GM12878 (cell line): ENCODE data around the gene ARID4B. TPM values are rescaled to one million over a fixed set of nuclear protein-coding genes. Genes with fewer than 3 reads are reported as not detected.

Experiments used
- ATAC-seq: fragments of 200-7000 bp; cut with Tn5 transposase; 3 replicates; pipeline ENCODE4 v1.9.1; 2020; ENCODE audit warnings: mild to moderate bottlenecking, moderate library complexity
- BruUV-seq: library from RNA; stranded (reverse); fragments of 400-500 nt; replicated peaks from 2 replicates; lab custom pipeline; 2021; lab: Mats Ljungman, UMichigan
- CTCF ChIA-PET: fragments of 300-600 bp; sonication (Branson Sonifier 250); formaldehyde crosslinking; extraction: SDS; loops from one replicate; lab custom pipeline; 2021; ENCODE audit warnings: inconsistent platforms; lab: Yijun Ruan, JAX
- POLR2A ChIA-PET: fragments of 350-600 bp; formaldehyde crosslinking; extraction: SDS; loops from one replicate; lab custom pipeline; 2021; ENCODE audit warnings: inconsistent platforms; lab: Charles Lee
- RAD21 ChIA-PET: fragments of 300-600 bp; sonication (Branson Sonifier 250); formaldehyde crosslinking; loops from one replicate; lab custom pipeline; 2023; ENCODE audit warnings: antibody characterized with exemption; ENCODE audit not compliant: unreplicated experiment; lab: Charles Lee
- SMC1A ChIA-PET: fragments of 300-600 bp; sonication (Branson Sonifier 250); formaldehyde crosslinking; loops from one replicate; lab custom pipeline; 2023; ENCODE audit not compliant: unreplicated experiment, uncharacterized antibody; lab: Charles Lee
- DNase-seq: peaks from one replicate; pipeline ENCODE4 v3.0.0-alpha.2; 2011; ENCODE audit warnings: low read depth, low spot score
- FAIRE-seq: peaks from 3 replicates; lab custom pipeline; 2011; peaks lifted over from hg19 to GRCh38; lab: Jason Lieb, UNC
- H2AFZ ChIP-seq: 2 replicates; pipeline ENCODE4 v1.6.0; 2011; ENCODE audit warnings: low read depth, low read length, control low read depth; ENCODE audit not compliant: control insufficient read depth
- H3K27ac ChIP-seq: 2 replicates; pipeline ENCODE4 v1.5.1; 2011; ENCODE audit warnings: control low read depth; ENCODE audit not compliant: control insufficient read depth, insufficient read depth
- H3K27me3 ChIP-seq, 2 experiments: replicated peaks in 1 of 2; 2 replicates each; pipeline versions ENCODE4 v1.6.0 to v1.6.1; 2011; ENCODE audit warnings: low read length in 1 of 2; ENCODE audit not compliant: control insufficient read depth in 2 of 2, insufficient read depth in 2 of 2
- H3K36me3 ChIP-seq, 2 experiments: 2 replicates each; pipeline ENCODE4 v1.5.1; 2011; ENCODE audit warnings: low read length in 1 of 2; ENCODE audit not compliant: control insufficient read depth in 2 of 2, insufficient read depth in 2 of 2
- H3K4me1 ChIP-seq: 2 replicates; pipeline ENCODE4 v1.6.1; 2011; ENCODE audit warnings: mild to moderate bottlenecking, low read length, moderate library complexity, mixed read lengths; ENCODE audit not compliant: control insufficient read depth, insufficient read depth
- H3K4me2 ChIP-seq: 2 replicates; pipeline ENCODE4 v1.6.0; 2011; ENCODE audit warnings: control low read depth; ENCODE audit not compliant: control insufficient read depth, insufficient read depth
- H3K4me3 ChIP-seq: fragments of 200-600 bp; sonication (generic); 2 replicates; pipeline ENCODE4 v1.5.1; 2016
- H3K79me2 ChIP-seq: 2 replicates; pipeline ENCODE4 v1.6.0; 2011; ENCODE audit warnings: low read length; ENCODE audit not compliant: control insufficient read depth, insufficient read depth
- H3K9ac ChIP-seq: 2 replicates; pipeline ENCODE4 v1.8.0; 2011; ENCODE audit warnings: low read length, control low read depth, mixed read lengths; ENCODE audit not compliant: control insufficient read depth, insufficient read depth
- H3K9me3 ChIP-seq: replicated peaks from 3 replicates; pipeline ENCODE4 v1.5.1; 2011; ENCODE audit warnings: mild to moderate bottlenecking, low read length; ENCODE audit not compliant: control insufficient read depth, insufficient read depth
- H4K20me1 ChIP-seq: 2 replicates; pipeline ENCODE4 v1.6.0; 2011; ENCODE audit not compliant: control insufficient read depth, insufficient read depth
- ATF3 ChIP-seq: IDR thresholded peaks from 2 replicates; pipeline ENCODE4 v1.6.1; 2011; ENCODE audit warnings: low read depth, mild to moderate bottlenecking, low read length, moderate library complexity, borderline replicate concordance; ENCODE audit errors: extremely low read depth
- BACH1 ChIP-seq: fragments of 450-650 bp; IDR thresholded peaks from 2 replicates; pipeline ENCODE4 v1.6.1; 2017; ENCODE audit warnings: mild to moderate bottlenecking, borderline replicate concordance
- DPF2 ChIP-seq: fragments of 450-650 bp; IDR thresholded peaks from 2 replicates; pipeline ENCODE4 v1.6.1; 2017; ENCODE audit warnings: mild to moderate bottlenecking
- IRF3 ChIP-seq: fragments of 450-650 bp; IDR thresholded peaks from 2 replicates; pipeline ENCODE4 v1.6.1; 2014; ENCODE audit warnings: mild to moderate bottlenecking
- MYB ChIP-seq: fragments of 150-350 bp; IDR thresholded peaks from 2 replicates; pipeline ENCODE4 v1.6.1; 2014; ENCODE audit warnings: mild to moderate bottlenecking, low read depth, low read length, borderline replicate concordance
- NFYA ChIP-seq: IDR thresholded peaks from 2 replicates; pipeline ENCODE4 v1.6.1; 2011; ENCODE audit warnings: low read depth, mild to moderate bottlenecking, low read length, improper control_type of control experiment, borderline replicate concordance
- SREBF2 ChIP-seq: IDR thresholded peaks from 2 replicates; pipeline ENCODE4 v1.6.1; 2012; ENCODE audit warnings: mild to moderate bottlenecking, low read length
- STAT1 ChIP-seq: fragments of 450-650 bp; conservative IDR thresholded peaks from 2 replicates; pipeline ENCODE4 v1.6.1; 2014; ENCODE audit warnings: antibody characterized with exemption, mild to moderate bottlenecking
- TAF1 ChIP-seq: IDR thresholded peaks from 2 replicates; pipeline ENCODE4 v1.6.1; 2011; ENCODE audit warnings: mild to moderate bottlenecking, low read depth, low read length, borderline replicate concordance
- TCF12 ChIP-seq: IDR thresholded peaks from 2 replicates; pipeline ENCODE4 v1.6.1; 2011; ENCODE audit warnings: low read depth, mild to moderate bottlenecking, low read length
- ZNF217 ChIP-seq: fragments of 450-650 bp; IDR thresholded peaks from 2 replicates; pipeline ENCODE4 v1.6.1; 2017; ENCODE audit warnings: antibody characterized with exemption, mild to moderate bottlenecking
- ZNF24 ChIP-seq: fragments of 450-650 bp; IDR thresholded peaks from 2 replicates; pipeline ENCODE4 v1.6.1; 2017; ENCODE audit warnings: antibody characterized with exemption, mild to moderate bottlenecking
- ZNF274 ChIP-seq: IDR thresholded peaks from one replicate; pipeline ENCODE4 v1.8.0; 2011; ENCODE audit not compliant: insufficient read length, insufficient read depth
- WGBS: methylation state at CpG from one replicate; pipeline ENCODE4 v1.1.6; 2016; ENCODE audit warnings: low lambda C conversion rate; ENCODE audit not compliant: insufficient replicate concordance, insufficient coverage; ENCODE audit errors: missing lambda C conversion rate; 5-methylcytosine and 5-hydroxymethylcytosine counted together
- in situ Hi-C: fragments of 300-500 bp; cut with MboI; formaldehyde crosslinking; loops from 9 replicates; pipeline ENCODE4 v1.14.3; 2018; ENCODE audit warnings: mixed read lengths
- intact Hi-C: fragments of 100-400 bp; cut with micrococcal nuclease; formaldehyde crosslinking; loops from one replicate; pipeline ENCODE4 v1.14.2; 2022; ENCODE audit not compliant: unreplicated experiment
- polyA plus RNA-seq, 11 experiments: library from polyadenylated mRNA; depleted of rRNA in 4 of 11; unstranded in 6 of 11; stranded (reverse) in 5 of 11; fragments of >200 nt; fragmentation: Nextera tagmentation in 4 of 11; fragmentation: Illumina TruSeq in 1 of 11; extraction: Ambion mirVana in 4 of 11; extraction: Trizol in 1 of 11; gene quantifications; 1 replicate in 1 of 11; 2 replicates in 10 of 11; pipeline versions ENCODE4 v1.2.1 to v1.2.3, GENCODE V29; 2011 to 2016; ENCODE audit warnings: inconsistent platforms in 2 of 11, missing spikeins in 2 of 11, low read depth in 1 of 11
- total RNA-seq, 4 experiments: library from RNA; depleted of rRNA in 3 of 4; stranded (reverse); fragments of >200 nt in 3 of 4; fragmentation: Illumina TruSeq in 1 of 4; extraction: Trizol in 1 of 4; gene quantifications; 2 replicates each; pipeline versions ENCODE4 v1.2.1 to v1.2.3, GENCODE V29; 2013 to 2021
- TF ChIP-seq, protein P1 (sequence below): fragments of 450-650 bp; IDR thresholded peaks from 2 replicates; pipeline ENCODE4 v1.6.1; 2016; ENCODE audit warnings: mild to moderate bottlenecking

The ARID4B gene
- total and polyA plus RNA-seq, 10 of the 15 experiments (the other 5 are each of a cell fraction or from before 2014, with no cell fraction given): 13.6 to 39.1 (median 28.0) TPM

DNA sequence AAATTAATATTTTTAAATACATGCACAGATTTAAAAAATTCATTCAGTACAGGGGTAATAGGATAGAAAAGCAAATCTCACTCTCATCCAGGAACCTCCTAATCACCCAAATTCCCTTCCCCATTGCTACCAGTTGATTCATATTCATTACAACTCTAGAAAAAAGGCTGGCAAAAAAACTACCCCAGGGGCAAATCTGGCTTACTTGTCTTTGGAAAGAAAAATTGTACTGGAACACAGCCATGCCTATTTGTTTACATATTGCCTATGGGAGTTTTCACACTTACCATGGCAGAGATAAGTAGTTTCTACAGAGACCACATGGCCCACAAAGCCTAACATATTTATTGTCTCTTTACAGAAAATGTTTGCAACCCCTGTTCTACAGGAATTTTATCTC is 158.0 kb downstream of the ARID4B start:
- Histone ChIP-seq H3K9me3 (no peaks in the 10 kb centered on the region), H3K27ac (no peak overlapping the region), H3K4me2 (no peak overlapping the region), H3K36me3 (peaks cover 3 to 13% of the 10 kb centered on the region in 2 experiments), H3K4me3 (no peak overlapping the region), H3K4me1 (no peaks in the 10 kb centered on the region), H3K27me3 (no peaks in the 10 kb centered on the region), H4K20me1 (no peaks in the 10 kb centered on the region), H3K9ac (no peak overlapping the region), H3K79me2 (no peaks in the 10 kb centered on the region), H2AFZ (no peak overlapping the region)
- BruUV-seq: no TSS peak
- RAD21 ChIA-PET: no interaction called here
- SMC1A ChIA-PET: no interaction called here
- POLR2A ChIA-PET: no interaction called here
- CTCF ChIA-PET: no interaction called here
- FAIRE-seq: no peak
- in situ Hi-C loops (no loop called here), intact Hi-C loops (no loop called here)
- DNase-seq: no peak
- TF ChIP-seq SREBF2 (no peak), STAT1 (no peak), TCF12 (no peak)
- no peak for ATAC-seq

GRCh38 chr1:235168375-235168774 is 159.6 kb downstream of the ARID4B start:
- FAIRE-seq: no peak
- Histone ChIP-seq H3K27me3 (no peaks in the 10 kb centered on the region), H3K4me1 (no peaks in the 10 kb centered on the region), H3K79me2 (no peaks in the 10 kb centered on the region), H3K9ac (no peak overlapping the region), H3K36me3 (peaks cover 0 to 13% of the 10 kb centered on the region in 2 experiments), H4K20me1 (no peaks in the 10 kb centered on the region), H3K9me3 (no peaks in the 10 kb centered on the region), H3K4me2 (no peak overlapping the region), H3K4me3 (no peak overlapping the region), H2AFZ (no peak overlapping the region), H3K27ac (no peak overlapping the region)
- SMC1A ChIA-PET: interaction anchor here (0.8 to 2.7 kb wide), 3 partner anchors 10 to 248 kb away, joined by 3 to 10 read pairs (median 9); no protein-coding TSS in a partner anchor
- CTCF ChIA-PET: interaction anchor here (0.6 to 1.8 kb wide), 9 partner anchors 9 to 840 kb away, joined by 3 to 6 read pairs (median 3); no protein-coding TSS in a partner anchor
- ATAC-seq: no peak
- RAD21 ChIA-PET: no interaction called here
- 96% methylated on average over 3 of the region's 3 CpGs for WGBS
- POLR2A ChIA-PET: interaction anchor here (0.6 to 1.0 kb wide), 4 partner anchors 9 to 635 kb away, joined by 3 to 4 read pairs (median 4); no protein-coding TSS in a partner anchor
- DNase-seq: no peak
- no TSS peak for BruUV-seq
- in situ Hi-C loops (no loop called here), intact Hi-C loops (no loop called here)
- no peak for TF ChIP-seq BACH1
- TF ChIP-seq, protein P1, sequence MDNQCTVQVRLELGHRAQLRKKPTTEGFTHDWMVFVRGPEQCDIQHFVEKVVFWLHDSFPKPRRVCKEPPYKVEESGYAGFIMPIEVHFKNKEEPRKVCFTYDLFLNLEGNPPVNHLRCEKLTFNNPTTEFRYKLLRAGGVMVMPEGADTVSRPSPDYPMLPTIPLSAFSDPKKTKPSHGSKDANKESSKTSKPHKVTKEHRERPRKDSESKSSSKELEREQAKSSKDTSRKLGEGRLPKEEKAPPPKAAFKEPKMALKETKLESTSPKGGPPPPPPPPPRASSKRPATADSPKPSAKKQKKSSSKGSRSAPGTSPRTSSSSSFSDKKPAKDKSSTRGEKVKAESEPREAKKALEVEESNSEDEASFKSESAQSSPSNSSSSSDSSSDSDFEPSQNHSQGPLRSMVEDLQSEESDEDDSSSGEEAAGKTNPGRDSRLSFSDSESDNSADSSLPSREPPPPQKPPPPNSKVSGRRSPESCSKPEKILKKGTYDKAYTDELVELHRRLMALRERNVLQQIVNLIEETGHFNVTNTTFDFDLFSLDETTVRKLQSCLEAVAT: no peak
- TF ChIP-seq MYB: no peak
- TF ChIP-seq IRF3: no peak
- no peak for TF ChIP-seq ZNF217
- TF ChIP-seq ZNF274: no peak
- no peak for TF ChIP-seq NFYA
- no peak for TF ChIP-seq ZNF24
- TF ChIP-seq DPF2: no peak
- no peak for TF ChIP-seq TAF1
- TF ChIP-seq ATF3: no peak
